GM23248 (cell line): ENCODE data around the gene ELOVL6. TPM values are rescaled to one million over a fixed set of nuclear protein-coding genes. Genes with fewer than 3 reads are reported as not detected.
"Not testable (repeated sequence)": the region's sequence is repeated elsewhere in the genome, so short reads cannot be mapped to it uniquely, and the experiment has no call there.

Source experiments
- DNase-seq: peaks from one replicate; pipeline ENCODE4 v3.0.0-alpha.2; 2015
- H2AFZ ChIP-seq: fragments of 200-600 bp; sonication (generic); 2 replicates; pipeline ENCODE4 v1.6.1; 2016; ENCODE audit warnings: antibody characterized with exemption
- H3F3A ChIP-seq: fragments of 200-600 bp; sonication (generic); 2 replicates; pipeline ENCODE4 v1.6.1; 2016; ENCODE audit warnings: mild to moderate bottlenecking, antibody characterized with exemption, mixed run types; ENCODE audit not compliant: insufficient read depth
- H3K27ac ChIP-seq: fragments of 200-600 bp; sonication (generic); 2 replicates; pipeline ENCODE4 v1.5.1; 2016; ENCODE audit warnings: mild to moderate bottlenecking
- H3K27me3 ChIP-seq: fragments of 200-600 bp; sonication (generic); replicated peaks from 2 replicates; pipeline ENCODE4 v1.6.1; 2016; ENCODE audit warnings: mild to moderate bottlenecking; ENCODE audit not compliant: insufficient read depth
- H3K36me3 ChIP-seq: fragments of 200-600 bp; sonication (generic); 2 replicates; pipeline ENCODE4 v1.6.1; 2016; ENCODE audit warnings: low read depth, mild to moderate bottlenecking
- H3K4me1 ChIP-seq: fragments of 200-600 bp; sonication (generic); 2 replicates; pipeline ENCODE4 v1.6.1; 2016; ENCODE audit warnings: mild to moderate bottlenecking; ENCODE audit not compliant: insufficient read depth
- H3K4me2 ChIP-seq: fragments of 200-600 bp; sonication (generic); one replicate; pipeline ENCODE4 v1.6.1; 2016; ENCODE audit warnings: mild to moderate bottlenecking; ENCODE audit not compliant: unreplicated experiment
- H3K4me3 ChIP-seq: fragments of 200-600 bp; sonication (generic); 2 replicates; pipeline ENCODE4 v1.5.1; 2016; ENCODE audit warnings: mild to moderate bottlenecking
- H3K79me2 ChIP-seq: fragments of 200-600 bp; sonication (generic); 2 replicates; pipeline ENCODE4 v1.6.1; 2016; ENCODE audit warnings: mild to moderate bottlenecking; ENCODE audit not compliant: insufficient read depth
- H3K9ac ChIP-seq: fragments of 200-600 bp; sonication (generic); 2 replicates; pipeline ENCODE4 v1.6.1; 2016; ENCODE audit warnings: mild to moderate bottlenecking
- H3K9me2 ChIP-seq: fragments of 200-600 bp; sonication (generic); 2 replicates; pipeline ENCODE4 v1.6.1; 2016; ENCODE audit warnings: mixed run types, mild to moderate bottlenecking, moderate library complexity; ENCODE audit not compliant: insufficient read depth
- H3K9me3 ChIP-seq: fragments of 200-600 bp; sonication (generic); one replicate; pipeline ENCODE4 v1.6.1; 2017; ENCODE audit warnings: low read depth
- H4K20me1 ChIP-seq: fragments of 200-600 bp; sonication (generic); 2 replicates; pipeline ENCODE4 v1.6.0; 2016; ENCODE audit not compliant: insufficient read depth
- EZH2 ChIP-seq: fragments of 200-600 bp; sonication (generic); IDR thresholded peaks from 2 replicates; pipeline ENCODE4 v1.6.1; 2018; ENCODE audit warnings: antibody characterized with exemption, mild to moderate bottlenecking; ENCODE audit not compliant: insufficient read depth, poor library complexity, severe bottlenecking
- EZH2phosphoT487 ChIP-seq: fragments of 200-600 bp; sonication (generic); IDR thresholded peaks from 2 replicates; pipeline ENCODE4 v1.6.1; 2018; ENCODE audit warnings: antibody characterized with exemption, moderate library complexity, mild to moderate bottlenecking, low read depth; ENCODE audit not compliant: insufficient read depth
- WGBS, 2 experiments: methylation state at CpG; one replicate each; pipeline ENCODE4 v1.1.6; 2015 to 2017; ENCODE audit warnings: low lambda C conversion rate in 2 of 2, low coverage in 1 of 2; ENCODE audit errors: missing lambda C conversion rate in 2 of 2; 5-methylcytosine and 5-hydroxymethylcytosine counted together
- in situ Hi-C: fragments of 300-500 bp; cut with MboI; formaldehyde crosslinking; loops from 2 replicates; pipeline ENCODE4 v1.15.0; 2020
- polyA plus RNA-seq: library from polyadenylated mRNA; unstranded; fragments of >200 nt; fragmentation: Nextera tagmentation; extraction: Ambion mirVana; gene quantifications from 2 replicates; pipeline ENCODE4 v1.2.1, GENCODE V29; 2016
- total RNA-seq: library from RNA; depleted of rRNA; stranded (reverse); fragments of >200 nt; shearing (Covaris generic); gene quantifications from 2 replicates; pipeline ENCODE4 v1.2.3, GENCODE V29; 2014

The ELOVL6 gene
- total and polyA plus RNA-seq, 2 experiments from 2014 or later = 8.0 to 13.2 TPM

- no peaks in the 10 kb centered on the region for H3K9me2 ChIP-seq
- H3K79me2 ChIP-seq = no peaks in the 10 kb centered on the region
- H3K4me2 ChIP-seq = no peak overlapping the region
- no peak overlapping the region for H2AFZ ChIP-seq
- no peaks in the 10 kb centered on the region for H3K36me3 ChIP-seq
- 48 to 52% methylated on average over 9 of the region's 9 CpGs for WGBS, 2 experiments
- H3K4me1 ChIP-seq = no peaks in the 10 kb centered on the region
- H3K9ac ChIP-seq = no peak overlapping the region
- peak; percentile 62 for DNase-seq
- H3K27ac ChIP-seq = no peak overlapping the region
- in situ Hi-C loops = loop anchor here (10.0 kb wide), 1 partner anchor 155 kb away; no protein-coding TSS in a partner anchor
- H4K20me1 ChIP-seq = no peaks in the 10 kb centered on the region
- no peak for TF ChIP-seq EZH2
- H3F3A ChIP-seq = no peaks in the 10 kb centered on the region
- H3K9me3 ChIP-seq = no peaks in the 10 kb centered on the region
- no peak overlapping the region for H3K4me3 ChIP-seq
- no peaks in the 10 kb centered on the region for H3K27me3 ChIP-seq
Measured at GRCh38 chr4:110049951-110050925, 148.2 kb downstream of the ELOVL6 start.

- Histone ChIP-seq H3K36me3 (no peaks in the 10 kb centered on the region), H3K9me2 (no peaks in the 10 kb centered on the region), H3K4me3 (no peak overlapping the region), H3K27me3 (no peaks in the 10 kb centered on the region), H3F3A (peaks cover 4% of the 10 kb centered on the region), H3K4me2 (no peak overlapping the region), H3K9ac (no peak overlapping the region), H3K79me2 (no peaks in the 10 kb centered on the region), H3K9me3 (no peaks in the 10 kb centered on the region), H4K20me1 (no peaks in the 10 kb centered on the region), H3K4me1 (no peaks in the 10 kb centered on the region), H3K27ac (no peak overlapping the region), H2AFZ (no peak overlapping the region)
- no peak for DNase-seq
- in situ Hi-C loops = no loop called here
- TF ChIP-seq EZH2 (no peak), EZH2phosphoT487 (no peak)
- WGBS, 2 experiments = 64 to 73% methylated on average over 5 of the region's 5 CpGs
Measured at GRCh38 chr4:110046588-110047049, 151.8 kb downstream of the ELOVL6 start.

- no peak overlapping the region for H2AFZ ChIP-seq
- TF ChIP-seq EZH2 (no peak), EZH2phosphoT487 (no peak)
- no peak for DNase-seq
- no peak overlapping the region for H3K27ac ChIP-seq
- H3F3A ChIP-seq = peaks cover 4% of the 10 kb centered on the region
- no peaks in the 10 kb centered on the region for H3K27me3 ChIP-seq
- no peaks in the 10 kb centered on the region for H3K79me2 ChIP-seq
- H3K4me3 ChIP-seq = no peak overlapping the region
- H3K9me3 ChIP-seq = no peaks in the 10 kb centered on the region
- no peaks in the 10 kb centered on the region for H3K9me2 ChIP-seq
- no peaks in the 10 kb centered on the region for H4K20me1 ChIP-seq
- no peak overlapping the region for H3K9ac ChIP-seq
- no peaks in the 10 kb centered on the region for H3K36me3 ChIP-seq
- in situ Hi-C loops = no loop called here
- peak overlapping the region; percentile 18 for H3K4me2 ChIP-seq
- H3K4me1 ChIP-seq = no peaks in the 10 kb centered on the region
- WGBS, 2 experiments = 25 to 30% methylated on average over 13 of the region's 13 CpGs
Measured at GRCh38 chr4:110042545-110043517, 155.6 kb downstream of the ELOVL6 start.

GRCh38 chr4:110041735-110042134 is 156.7 kb downstream of the ELOVL6 start:
- no peaks in the 10 kb centered on the region for H3K36me3 ChIP-seq
- WGBS, 2 experiments = 58 to 61% methylated on average over 1 of the region's 1 CpG
- H3K9me3 ChIP-seq = no peaks in the 10 kb centered on the region
- no peak overlapping the region for H3K4me2 ChIP-seq
- no peaks in the 10 kb centered on the region for H3K79me2 ChIP-seq
- TF ChIP-seq EZH2phosphoT487 (no peak), EZH2 (no peak)
- H3F3A ChIP-seq = peaks cover 4% of the 10 kb centered on the region
- in situ Hi-C loops = no loop called here
- H3K27me3 ChIP-seq = no peaks in the 10 kb centered on the region
- no peak overlapping the region for H2AFZ ChIP-seq
- no peak overlapping the region for H3K4me3 ChIP-seq
- H3K9ac ChIP-seq = no peak overlapping the region
- no peaks in the 10 kb centered on the region for H3K4me1 ChIP-seq
- no peaks in the 10 kb centered on the region for H4K20me1 ChIP-seq
- no peaks in the 10 kb centered on the region for H3K9me2 ChIP-seq
- no peak for DNase-seq
- H3K27ac ChIP-seq = no peak overlapping the region

GRCh38 chr4:110039164-110039563 is 159.3 kb downstream of the ELOVL6 start:
- H3K36me3 ChIP-seq, H3K9ac ChIP-seq, H3K27me3 ChIP-seq, H4K20me1 ChIP-seq, H3K4me1 ChIP-seq, H3K9me3 ChIP-seq, H3K79me2 ChIP-seq, H3K27ac ChIP-seq, H3K4me2 ChIP-seq, H3F3A ChIP-seq, H2AFZ ChIP-seq, H3K4me3 ChIP-seq, DNase-seq, H3K9me2 ChIP-seq, in situ Hi-C loops: not testable (repeated sequence)
- 83 to 84% methylated on average over 11 of the region's 11 CpGs for WGBS, 2 experiments
